Ascending aorta (tissue), 2 donors: ENCODE results near the gene NCS1. TPM values are rescaled to one million over a fixed set of nuclear protein-coding genes. Genes with fewer than 3 reads are reported as not detected.

Source experiments
- DNase-seq, 2 donors: peaks; one replicate each; pipeline ENCODE4 v3.0.0-alpha.2; 2019; ENCODE audit warnings: low spot score in 2 of 2
- H3K27ac ChIP-seq, 2 donors: fragments of 200-600 bp; sonication (generic); one replicate each; pipeline ENCODE4 v1.5.1; 2016 to 2017; ENCODE audit warnings: mild to moderate bottlenecking in 1 of 2
- H3K27me3 ChIP-seq: fragments of 200-600 bp; sonication (generic); one replicate; pipeline ENCODE4 v1.5.1; 2017
- H3K36me3 ChIP-seq, 2 donors: fragments of 200-600 bp; sonication (generic); one replicate each; pipeline ENCODE4 v1.5.1; 2016
- H3K4me1 ChIP-seq, 2 donors: fragments of 200-600 bp; sonication (generic); one replicate each; pipeline ENCODE4 v1.5.1; 2016 to 2017; ENCODE audit warnings: mild to moderate bottlenecking in 1 of 2
- H3K4me3 ChIP-seq, 2 donors: fragments of 200-600 bp; sonication (generic); one replicate each; pipeline ENCODE4 v1.5.1; 2016 to 2017; ENCODE audit warnings: mild to moderate bottlenecking in 1 of 2
- H3K9me3 ChIP-seq, 2 donors: fragments of 200-600 bp; sonication (generic); one replicate each; pipeline ENCODE4 v1.5.1; 2016
- CTCF ChIP-seq, 3 experiments: fragments of 200-600 bp in 2 of 3; fragments of 450-650 bp in 1 of 3; sonication (generic) in 2 of 3; IDR thresholded peaks; one replicate each; pipeline ENCODE4 v1.5.1; 2016 to 2019; ENCODE audit warnings: antibody characterized with exemption in 3 of 3, mild to moderate bottlenecking in 1 of 3, moderate library complexity in 1 of 3
- intact Hi-C: fragments of 100-400 bp; cut with DNase I; formaldehyde crosslinking; loops from one replicate; pipeline ENCODE4 v1.15.1; 2023
- total RNA-seq: library from RNA; depleted of rRNA; stranded (reverse); fragments of >200 nt; gene quantifications from one replicate; pipeline ENCODE4 v1.1.0, GENCODE V29; 2016

NCS1 gene
- total RNA-seq, 1 donor from 2014 or later: 34.7 TPM

GRCh38 chr9:130159915-130160670, 12.1 kb upstream of the NCS1 start:
- Histone ChIP-seq H3K27me3 (no peaks in the 10 kb centered on the region), H3K36me3 (no peaks in the 10 kb centered on the region), H3K27ac (no peak overlapping the region), H3K4me1 (no peaks in the 10 kb centered on the region), H3K9me3 (no peaks in the 10 kb centered on the region), H3K4me3 (no peak overlapping the region)
- intact Hi-C loops: loop anchor here (5.0 kb wide), 1 partner anchor 53 kb away; no protein-coding TSS in a partner anchor
- no peak for DNase-seq
- no peak for TF ChIP-seq CTCF (IDR thresholded peaks at IDR 0.05)

GRCh38 chr9:130160862-130161470, 11.2 kb upstream of the NCS1 start:
- Histone ChIP-seq H3K27ac (no peak overlapping the region), H3K36me3 (no peaks in the 10 kb centered on the region), H3K9me3 (no peaks in the 10 kb centered on the region), H3K4me3 (no peak overlapping the region), H3K4me1 (no peaks in the 10 kb centered on the region), H3K27me3 (no peaks in the 10 kb centered on the region)
- intact Hi-C loops: no loop called here
- TF ChIP-seq CTCF (IDR thresholded peaks at IDR 0.05): no peak
- DNase-seq: no peak

- TF ChIP-seq CTCF (IDR thresholded peaks at IDR 0.05): no peak
- Histone ChIP-seq H3K4me3 (no peak overlapping the region), H3K27ac (no peak overlapping the region), H3K36me3 (no peaks in the 10 kb centered on the region), H3K27me3 (no peaks in the 10 kb centered on the region), H3K4me1 (no peaks in the 10 kb centered on the region), H3K9me3 (no peaks in the 10 kb centered on the region)
- intact Hi-C loops: no loop called here
- no peak for DNase-seq
These were observed 6.6 kb upstream of the NCS1 start for GRCh38 chr9:130165579-130165978.

GRCh38 chr9:130166399-130166798, 5.8 kb upstream of the NCS1 start:
- Histone ChIP-seq H3K27ac (no peak overlapping the region), H3K4me3 (no peak overlapping the region), H3K27me3 (no peaks in the 10 kb centered on the region), H3K4me1 (no peaks in the 10 kb centered on the region), H3K9me3 (no peaks in the 10 kb centered on the region), H3K36me3 (no peaks in the 10 kb centered on the region)
- DNase-seq: no peak
- intact Hi-C loops: no loop called here
- no peak for TF ChIP-seq CTCF (IDR thresholded peaks at IDR 0.05)

- Histone ChIP-seq H3K4me1 (peaks cover 0 to 3% of the 10 kb centered on the region in 2 donors), H3K36me3 (no peaks in the 10 kb centered on the region), H3K4me3 (no peak overlapping the region), H3K9me3 (no peaks in the 10 kb centered on the region), H3K27me3 (no peaks in the 10 kb centered on the region), H3K27ac (no peak overlapping the region)
- TF ChIP-seq CTCF (IDR thresholded peaks at IDR 0.05): no peak
- DNase-seq: no peak
- intact Hi-C loops: no loop called here
These were observed 4.3 kb upstream of the NCS1 start for GRCh38 chr9:130167927-130168326.
